ACC112 (cell line): Measurements from ENCODE around the gene DTL.

Experiments used
- H2AFZ ChIP-seq: fragments of 200-600 bp; sonication (generic); one replicate; pipeline ENCODE4 v1.6.0; 2017; ENCODE audit warnings: antibody characterized with exemption, low read length; ENCODE audit not compliant: unreplicated experiment
- H3K27ac ChIP-seq: fragments of 200-600 bp; sonication (generic); 2 replicates; pipeline ENCODE4 v1.5.1; 2014; ENCODE audit warnings: low read depth, mild to moderate bottlenecking, antibody characterized with exemption, low read length, moderate library complexity
- H3K27me3 ChIP-seq: fragments of 200-600 bp; sonication (generic); 2 replicates; pipeline ENCODE4 v1.6.1; 2014; ENCODE audit warnings: mild to moderate bottlenecking, antibody characterized with exemption, low read length, moderate library complexity, mixed read lengths; ENCODE audit not compliant: insufficient read depth
- H3K36me3 ChIP-seq: fragments of 200-600 bp; sonication (generic); 2 replicates; pipeline ENCODE4 v1.6.1; 2016; ENCODE audit warnings: mild to moderate bottlenecking, antibody characterized with exemption, low read length, moderate library complexity, mixed read lengths; ENCODE audit not compliant: insufficient read depth
- H3K4me1 ChIP-seq: fragments of 200-600 bp; sonication (generic); one replicate; pipeline ENCODE4 v1.6.1; 2016; ENCODE audit warnings: low read length, mixed read lengths; ENCODE audit not compliant: insufficient read depth, unreplicated experiment, control insufficient read depth
- H3K4me3 ChIP-seq: fragments of 200-600 bp; sonication (generic); 2 replicates; pipeline ENCODE4 v1.5.1; 2014; ENCODE audit warnings: mild to moderate bottlenecking, low read depth, low read length
- H3K79me2 ChIP-seq: fragments of 200-600 bp; sonication (generic); one replicate; pipeline ENCODE4 v1.6.0; 2016; ENCODE audit warnings: low read length; ENCODE audit not compliant: control insufficient read depth, unreplicated experiment, insufficient read depth

DTL gene

DNA sequence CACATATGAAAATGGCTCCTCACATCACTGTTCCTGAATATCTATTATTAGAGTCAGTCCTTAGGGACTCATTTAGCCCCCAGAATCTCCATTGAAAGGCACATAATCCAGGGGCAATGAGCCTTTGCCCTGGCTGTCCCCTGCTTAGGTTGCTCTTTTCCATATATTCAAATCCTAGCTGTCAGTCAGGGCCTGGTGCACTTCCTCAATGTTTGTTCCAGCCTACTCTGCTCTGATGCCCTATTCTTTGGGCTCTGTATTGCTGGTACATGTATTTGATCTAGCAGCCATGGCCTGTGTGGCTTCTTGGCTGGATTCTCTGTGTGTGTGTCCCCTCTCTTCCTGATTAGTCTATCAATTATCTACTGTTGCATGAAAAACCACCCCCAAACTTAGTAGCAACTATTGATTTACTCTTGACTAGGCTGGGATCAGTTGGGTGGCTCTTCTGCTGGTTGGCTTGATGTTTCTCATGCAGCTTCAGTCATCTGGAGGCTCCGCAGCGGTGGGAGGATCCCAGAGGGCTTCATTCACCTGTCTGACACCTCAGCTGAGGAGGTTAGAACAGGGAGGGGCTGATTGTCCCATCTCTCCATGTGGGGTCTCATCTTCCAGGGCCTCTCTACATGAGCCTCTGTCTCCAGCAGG is 107.5 kb downstream of the DTL start:
- Histone ChIP-seq H3K4me3 (no peak overlapping the region), H2AFZ (no peak overlapping the region), H3K27me3 (no peaks in the 10 kb centered on the region), H3K4me1 (no peaks in the 10 kb centered on the region), H3K79me2 (no peaks in the 10 kb centered on the region), H3K27ac (no peak overlapping the region), H3K36me3 (no peaks in the 10 kb centered on the region)

- Histone ChIP-seq H3K27me3 (no peaks in the 10 kb centered on the region), H3K36me3 (no peaks in the 10 kb centered on the region), H3K4me1 (no peaks in the 10 kb centered on the region), H3K27ac (no peak overlapping the region), H3K79me2 (no peaks in the 10 kb centered on the region), H3K4me3 (no peak overlapping the region), H2AFZ (no peak overlapping the region)
Measured at GRCh38 chr1:212147581-212148033, 112.1 kb downstream of the DTL start.

GRCh38 chr1:212149566-212149965 is 114.0 kb downstream of the DTL start:
- Histone ChIP-seq H3K4me3 (no peak overlapping the region), H3K4me1 (no peaks in the 10 kb centered on the region), H3K36me3 (no peaks in the 10 kb centered on the region), H2AFZ (no peak overlapping the region), H3K27me3 (no peaks in the 10 kb centered on the region), H3K27ac (no peak overlapping the region), H3K79me2 (no peaks in the 10 kb centered on the region)

- no peaks in the 10 kb centered on the region for H3K27me3 ChIP-seq
- no peaks in the 10 kb centered on the region for H3K79me2 ChIP-seq
- no peak overlapping the region for H3K4me3 ChIP-seq
- no peak overlapping the region for H3K27ac ChIP-seq
- H3K36me3 ChIP-seq = no peaks in the 10 kb centered on the region
- H2AFZ ChIP-seq = no peak overlapping the region
- no peaks in the 10 kb centered on the region for H3K4me1 ChIP-seq
Measured at GRCh38 chr1:212152308-212152693, 116.8 kb downstream of the DTL start.

DNA sequence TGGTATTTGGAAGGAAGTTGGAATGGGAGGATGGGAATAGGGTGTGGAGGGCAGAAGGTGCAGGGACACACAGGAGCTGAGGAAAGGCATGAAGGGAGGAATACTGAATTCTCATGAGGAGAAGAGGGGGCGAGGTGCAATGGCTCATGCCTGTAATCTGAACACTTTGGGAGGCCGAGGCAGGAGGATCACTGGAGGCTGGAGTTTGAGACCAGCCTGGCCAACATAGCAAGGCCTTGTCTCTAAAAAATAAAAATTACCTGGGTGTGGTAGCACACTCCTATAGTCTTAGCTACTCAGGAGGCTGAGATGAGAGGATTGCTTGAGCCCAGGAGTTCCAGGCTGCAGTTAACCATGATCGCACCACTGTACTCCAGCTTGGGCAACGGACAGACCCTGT is 117.3 kb downstream of the DTL start:
- Histone ChIP-seq H3K4me3 (no peak overlapping the region), H2AFZ (no peak overlapping the region), H3K36me3 (no peaks in the 10 kb centered on the region)

DNA sequence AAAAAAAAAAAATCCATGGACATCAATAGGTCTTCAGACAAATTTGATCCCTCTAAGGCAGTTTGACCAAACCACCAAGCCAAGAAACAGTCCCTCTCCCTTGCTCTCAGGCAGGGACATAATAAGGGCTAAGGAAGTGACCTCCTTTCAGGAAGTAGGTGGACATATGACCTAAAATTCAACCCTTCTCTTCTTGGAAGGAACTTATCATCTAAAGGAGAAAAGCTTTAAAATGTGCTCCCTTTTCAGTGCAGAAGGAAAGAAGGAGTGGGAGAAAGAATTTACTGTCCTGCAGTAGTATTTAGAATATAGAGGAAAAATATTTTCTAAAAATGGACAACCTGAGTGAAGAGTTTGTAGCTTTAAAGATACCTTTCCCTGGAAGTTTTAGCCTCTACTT is 118.1 kb downstream of the DTL start:
- no peaks in the 10 kb centered on the region for H3K79me2 ChIP-seq
- no peak overlapping the region for H2AFZ ChIP-seq
- no peaks in the 10 kb centered on the region for H3K4me1 ChIP-seq
- no peaks in the 10 kb centered on the region for H3K36me3 ChIP-seq
- no peaks in the 10 kb centered on the region for H3K27me3 ChIP-seq
- no peak overlapping the region for H3K4me3 ChIP-seq
- H3K27ac ChIP-seq = no peak overlapping the region

More for the DNA sequence above, 117.3 kb downstream of the DTL start:
- H3K27me3 ChIP-seq = no peaks in the 10 kb centered on the region
- H3K4me1 ChIP-seq = no peaks in the 10 kb centered on the region
- no peaks in the 10 kb centered on the region for H3K79me2 ChIP-seq
- H3K27ac ChIP-seq = no peak overlapping the region
